ENCODE results near the gene TCERG1L. TPM values are rescaled to one million over a fixed set of nuclear protein-coding genes. Genes with fewer than 3 reads are reported as not detected.

The TCERG1L gene
- polyA plus RNA-seq, 1 of the 3 experiments (the other 2 are of a cell fraction) = not detected

GRCh38 chr10:131313377-131313776, 1.9 kb upstream of the TCERG1L start:
- no peak overlapping the region for H2AFZ ChIP-seq (ENCODE audit: low read depth)
- H3K9ac ChIP-seq = no peak overlapping the region
- TF ChIP-seq REST (IDR thresholded peaks at IDR 0.05; ENCODE audit: low read depth, low read length) = no peak
- TF ChIP-seq RAD21 (IDR thresholded peaks at IDR 0.05; ENCODE audit: low read length) = no peak
- TF ChIP-seq POLR2AphosphoS5 (IDR thresholded peaks at IDR 0.05; ENCODE audit: low read depth, low read length) = no peak
- TF ChIP-seq MXI1 (IDR thresholded peaks at IDR 0.05; ENCODE audit: low read depth, low read length) = no peak
- TF ChIP-seq EZH2phosphoT487 (IDR thresholded peaks at IDR 0.05; ENCODE audit: borderline replicate concordance, low read depth) = no peak
- no peak for TF ChIP-seq RXRA (IDR thresholded peaks at IDR 0.05; ENCODE audit: borderline replicate concordance, low read depth)
- no peak for TF ChIP-seq MAX (IDR thresholded peaks at IDR 0.05; ENCODE audit: low read depth)
- TF ChIP-seq PBX3 (IDR thresholded peaks at IDR 0.05) = no peak
- TF ChIP-seq USF2 (IDR thresholded peaks at IDR 0.05; ENCODE audit: borderline replicate concordance, low read depth, low read length) = no peak
- TF ChIP-seq YY1 (IDR thresholded peaks at IDR 0.05; ENCODE audit: low read depth) = no peak
- no peak for TF ChIP-seq ZBTB33 (IDR thresholded peaks at IDR 0.05; ENCODE audit: borderline replicate concordance, low read depth)
- TF ChIP-seq USF1 (IDR thresholded peaks at IDR 0.05; ENCODE audit: borderline replicate concordance, low read depth) = no peak
- no peak for TF ChIP-seq NRF1 (IDR thresholded peaks at IDR 0.05; ENCODE audit: low read depth, low read length)
- TF ChIP-seq CTCF (IDR thresholded peaks at IDR 0.05) = no peak
- no peaks in the 10 kb centered on the region for H3K27me3 ChIP-seq (ENCODE audit: insufficient read depth)
- H3K4me2 ChIP-seq = no peak overlapping the region
- CTCF ChIA-PET = interaction anchor here (0.8 to 2.6 kb wide), 10 partner anchors 9 to 627 kb away, joined by 3 to 11 read pairs (median 4); no protein-coding TSS in a partner anchor
- H4K20me1 ChIP-seq (ENCODE audit: insufficient read depth) = no peaks in the 10 kb centered on the region
- WGBS (ENCODE audit: low lambda C conversion rate) = 50% methylated on average over 6 of the region's 6 CpGs
- POLR2A ChIA-PET = no interaction called here
- H3K79me2 ChIP-seq (ENCODE audit: insufficient read depth) = no peaks in the 10 kb centered on the region
- no peak overlapping the region for H3K4me3 ChIP-seq (ENCODE audit: low read depth in 2 of 2, low read length in 1 of 2)
- no peak overlapping the region for H3K27ac ChIP-seq (ENCODE audit: low read depth in 2 of 2, low read length in 1 of 2)
- H3F3A ChIP-seq (replicated peaks; ENCODE audit: insufficient read depth) = no peaks in the 10 kb centered on the region
- peaks cover 0 to 22% of the 10 kb centered on the region in 2 experiments; a peak in 2 of 4 replicates for H3K4me1 ChIP-seq (ENCODE audit: control insufficient read depth in 1 of 2, insufficient read depth in 2 of 2, low read depth in 1 of 2, low read length in 1 of 2)
- H3K9me2 ChIP-seq = no peaks in the 10 kb centered on the region
- no peak for DNase-seq
- no peaks in the 10 kb centered on the region for H3K36me3 ChIP-seq (replicated peaks in 1 of 2; ENCODE audit: control insufficient read depth in 1 of 2, insufficient read depth in 2 of 2, low read length in 1 of 2)
- H3K9me3 ChIP-seq = no peaks in the 10 kb centered on the region
